ENCODE results near the gene FIS1.

- TF ChIP-seq POLR2AphosphoS5 (IDR thresholded peaks at IDR 0.05; ENCODE audit: low read depth, low read length), result no peak
- peak; percentile 16; the same call in 1 of the 2 replicates for TF ChIP-seq CTCF (IDR thresholded peaks at IDR 0.05)
- TF ChIP-seq NRF1 (IDR thresholded peaks at IDR 0.05; ENCODE audit: low read depth, low read length), result no peak
- TF ChIP-seq EZH2phosphoT487 (IDR thresholded peaks at IDR 0.05; ENCODE audit: borderline replicate concordance, low read depth), result no peak
- no peak for TF ChIP-seq MAX (IDR thresholded peaks at IDR 0.05; ENCODE audit: low read depth)
- no peak for TF ChIP-seq TCF12 (IDR thresholded peaks at IDR 0.05)
- TF ChIP-seq SMC3 (IDR thresholded peaks at IDR 0.05; ENCODE audit: low read depth, low read length), result no peak
- no peak for TF ChIP-seq GABPA (IDR thresholded peaks at IDR 0.05; ENCODE audit: low read depth)
- TF ChIP-seq TAF1 (IDR thresholded peaks at IDR 0.05; ENCODE audit: borderline replicate concordance, low read depth, low read length), result no peak
Measured at GRCh38 chr7:101248276-101248675, 3.4 kb upstream of the FIS1 start.

All from SK-N-SH (cell line).